NCI-H446 (cell line): ENCODE results near the gene TMEM255A.

Experiments
- DNase-seq, 2 experiments: peaks; one replicate each; lab custom pipeline; 2025; lab: John Stamatoyannopoulos, UW

The TMEM255A gene

DNA sequence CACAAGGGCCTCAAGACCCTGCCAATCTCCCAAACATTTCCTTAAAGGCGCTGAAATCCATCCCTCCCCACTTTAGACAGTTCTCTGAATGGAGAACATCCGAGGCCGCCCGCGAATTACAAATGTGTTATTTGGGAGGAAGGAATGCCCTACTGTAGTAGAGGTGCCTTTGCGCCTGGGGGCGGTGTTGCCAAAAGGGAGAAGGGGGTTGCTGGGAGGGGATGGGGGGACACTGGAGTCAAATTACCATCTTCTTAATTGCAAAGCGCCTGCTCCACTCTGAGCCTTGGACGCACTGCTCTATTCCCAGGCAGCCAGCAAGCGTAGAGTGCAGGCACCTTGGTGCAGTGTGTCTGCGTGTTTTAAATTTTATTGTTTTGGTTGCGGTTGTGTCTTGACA is 2.7 kb downstream of the TMEM255A start:
- no peak for DNase-seq

DNA sequence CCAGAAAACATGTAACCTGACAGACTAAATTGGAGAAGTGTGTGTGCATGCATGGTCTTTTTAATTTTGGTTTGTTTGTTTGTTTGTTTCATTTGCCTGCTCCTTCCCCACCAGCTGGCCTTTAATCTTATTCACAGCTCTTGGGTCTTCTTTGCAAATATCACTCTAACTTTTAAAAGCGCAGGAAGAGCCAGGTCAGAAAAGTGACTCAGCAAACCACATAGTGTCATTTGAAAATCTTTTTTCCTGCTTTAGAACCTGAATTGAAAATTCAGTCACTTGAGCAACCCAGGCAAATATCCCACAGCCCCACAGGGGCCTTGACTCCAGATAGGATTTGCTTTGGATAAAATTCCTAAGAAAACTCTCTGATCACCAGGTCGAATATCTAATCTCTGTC is 4.6 kb downstream of the TMEM255A start:
- no peak for DNase-seq

DNA sequence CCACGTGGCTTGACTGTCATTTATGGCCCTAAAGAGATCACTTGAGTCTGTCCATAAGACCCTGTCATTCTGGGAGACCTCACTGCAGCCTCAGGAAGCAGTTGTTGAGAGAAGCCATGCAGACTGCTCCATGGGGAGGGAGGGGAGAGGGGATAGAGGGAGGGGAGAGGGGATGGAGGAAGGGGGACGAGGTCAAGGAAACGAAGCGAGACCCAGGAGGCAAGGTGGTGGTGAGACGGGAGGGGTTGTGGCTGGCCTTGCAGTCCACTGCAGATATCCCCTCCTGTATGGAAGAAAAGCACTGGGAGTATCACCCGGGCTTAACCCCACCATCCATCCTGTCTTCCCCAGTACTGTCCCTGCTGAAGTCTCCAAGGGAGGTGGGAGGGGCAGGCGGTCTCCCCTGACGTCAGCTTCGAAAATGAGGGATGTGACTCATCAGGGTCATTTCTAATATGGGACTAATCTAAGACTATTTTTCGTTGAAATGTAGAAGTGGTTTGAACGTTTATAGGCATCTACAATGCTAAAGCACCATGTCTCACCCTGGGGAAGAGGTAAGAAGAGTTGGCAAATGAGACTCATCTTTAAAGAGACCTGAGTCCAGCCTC is 5.6 kb downstream of the TMEM255A start:
- DNase-seq = no peak

DNA sequence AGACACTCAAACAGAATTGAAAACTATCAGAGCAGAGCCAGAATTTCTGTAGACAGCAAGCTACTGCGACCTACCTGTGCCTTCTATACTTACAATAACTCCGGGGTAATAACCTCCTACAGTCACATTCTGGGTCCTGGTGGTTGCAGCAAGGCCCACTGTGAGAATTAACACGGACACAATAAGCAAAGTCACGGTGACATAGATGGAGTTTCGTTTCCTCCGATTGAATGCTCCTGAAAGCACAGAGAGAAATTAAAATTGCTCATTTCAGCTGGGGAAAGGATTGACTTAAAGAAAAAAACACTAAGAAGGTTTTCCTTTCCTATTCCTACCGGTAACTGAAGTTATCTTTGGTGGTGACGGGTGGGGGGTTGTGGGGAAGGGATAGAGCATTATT is 7.0 kb downstream of the TMEM255A start:
- no peak for DNase-seq

DNA sequence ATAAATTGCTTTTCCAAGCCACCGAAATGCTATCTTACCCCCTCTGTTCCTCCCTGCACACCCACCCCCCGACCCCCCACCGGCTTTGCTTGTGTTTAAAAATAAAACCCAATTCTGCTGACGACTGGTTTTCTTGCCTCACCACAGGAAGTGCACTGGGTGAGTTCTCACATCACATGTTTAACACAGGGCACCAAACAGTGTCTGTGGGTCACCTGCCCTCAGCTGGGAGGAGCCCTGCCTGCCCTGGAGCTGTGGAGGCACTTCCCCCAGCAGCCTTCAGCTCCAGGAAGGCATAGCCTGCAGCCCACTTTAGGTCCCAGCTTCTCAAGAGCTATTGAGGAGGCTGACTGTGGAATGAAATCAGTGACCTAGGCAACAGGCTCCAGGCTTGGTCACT is 8.8 kb downstream of the TMEM255A start:
- DNase-seq = no peak

DNA sequence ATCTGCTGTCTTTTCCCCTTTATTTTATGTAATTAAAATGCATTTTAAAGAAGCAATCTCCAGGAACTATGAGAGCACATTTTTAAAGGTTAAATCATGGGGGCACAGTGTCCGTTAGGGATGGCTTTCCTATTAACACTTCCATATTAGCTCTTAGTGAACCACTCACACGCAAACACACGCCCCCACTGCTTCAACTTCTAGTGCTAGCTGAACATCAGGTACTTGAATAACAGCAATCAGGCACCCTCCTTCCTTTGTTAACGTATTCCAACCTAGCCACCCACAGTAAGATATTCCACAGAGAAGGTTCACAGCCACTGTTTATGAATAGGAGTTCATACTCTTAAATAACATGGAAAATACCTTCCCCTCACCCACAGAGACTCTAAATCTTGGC is 9.3 kb downstream of the TMEM255A start:
- DNase-seq = no peak

DNA sequence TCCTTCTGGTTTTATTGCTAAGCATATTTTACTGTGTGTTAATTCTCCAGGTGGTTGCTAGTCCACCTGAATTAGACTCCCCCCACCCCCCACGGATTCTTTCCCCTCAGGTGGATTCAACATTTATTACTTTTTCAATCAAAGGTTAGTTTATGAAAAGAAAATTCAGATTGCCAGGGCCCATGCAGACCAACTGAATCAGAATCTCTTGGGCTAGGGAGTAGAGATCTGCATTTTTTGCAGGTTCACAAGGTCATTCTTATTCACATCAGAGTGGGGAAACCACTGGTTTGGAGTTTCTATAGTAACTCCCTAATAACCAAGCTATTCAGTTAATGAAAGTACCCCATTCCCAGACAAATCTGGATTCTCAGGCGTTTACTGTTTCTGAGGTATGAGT is 9.8 kb downstream of the TMEM255A start:
- no peak for DNase-seq

DNA sequence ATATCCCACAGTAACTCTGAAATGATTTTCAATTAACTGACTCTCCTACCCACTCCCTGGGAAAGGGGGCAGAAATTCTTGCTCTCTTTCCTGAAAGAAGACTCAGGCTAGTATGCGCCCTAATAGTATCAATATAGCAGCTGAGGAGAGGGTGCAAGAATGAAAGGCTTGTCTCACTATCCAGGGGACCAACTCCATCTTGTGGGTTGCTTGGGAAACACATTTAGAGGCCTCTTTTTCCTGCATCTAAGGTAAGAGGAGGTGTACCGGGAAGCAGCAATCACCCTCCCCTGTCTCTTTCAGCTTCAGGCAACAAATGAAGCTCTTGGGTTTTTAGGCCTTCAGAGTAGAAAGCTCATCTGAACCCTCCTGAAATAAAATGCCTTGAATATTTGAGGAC is 11.3 kb downstream of the TMEM255A start:
- no peak for DNase-seq

DNA sequence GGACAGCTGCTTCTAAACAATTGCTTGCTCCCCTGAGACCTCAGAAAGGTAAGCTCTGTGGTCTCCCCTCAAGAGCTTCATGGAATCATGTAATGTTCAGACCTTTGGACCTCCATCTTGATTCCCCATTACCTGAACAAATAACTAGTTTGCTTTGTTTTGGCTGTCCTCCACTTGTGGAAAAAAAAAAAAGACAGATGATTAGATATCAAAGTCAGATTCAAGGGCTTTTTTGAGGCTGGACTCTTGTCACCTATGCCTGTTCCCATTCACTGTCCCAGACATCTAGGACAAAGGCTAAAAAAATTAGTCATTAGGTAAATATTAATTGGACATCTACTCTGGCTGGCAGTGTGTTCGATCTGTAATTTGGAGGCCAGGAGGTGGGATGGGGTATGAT is 13.3 kb downstream of the TMEM255A start:
- no peak for DNase-seq

DNA sequence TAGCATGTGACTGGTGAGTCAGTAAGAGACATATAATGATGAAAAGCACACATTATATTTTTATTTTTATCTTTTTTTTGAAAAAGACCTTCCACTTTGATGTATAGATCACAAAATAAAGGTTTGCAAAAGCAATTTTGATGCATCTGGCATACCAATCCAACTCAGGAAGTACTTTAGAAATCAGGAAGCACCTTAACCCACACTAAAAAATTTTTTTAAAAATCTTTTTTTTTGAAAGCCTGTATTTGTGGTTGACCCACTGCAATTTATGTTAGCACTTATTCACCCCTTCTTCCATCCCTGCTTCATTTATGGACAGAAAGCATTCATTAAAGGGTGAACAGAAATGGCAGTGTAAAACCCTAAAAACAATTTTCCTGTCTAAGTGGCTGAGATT is 16.6 kb downstream of the TMEM255A start:
- DNase-seq = no peak

DNA sequence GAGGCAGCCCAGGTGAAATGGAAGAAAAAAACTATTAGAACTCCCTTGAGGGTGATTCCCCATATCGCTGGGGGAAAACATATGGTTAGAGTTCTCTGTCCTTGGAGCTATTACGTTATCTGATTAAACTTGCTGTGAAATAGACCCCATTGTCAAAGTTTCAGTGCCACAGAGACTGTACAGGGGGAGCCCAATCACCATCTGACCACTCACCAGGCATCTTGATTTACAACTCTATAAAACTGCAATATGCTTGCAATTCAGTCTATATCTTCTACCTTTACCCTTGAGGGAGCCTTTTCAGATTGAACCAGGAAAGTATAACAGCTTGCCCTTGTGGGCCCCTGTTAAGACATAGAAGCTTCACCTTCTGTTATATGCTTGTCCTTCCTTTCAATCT is 18.2 kb downstream of the TMEM255A start:
- DNase-seq = no peak

DNA sequence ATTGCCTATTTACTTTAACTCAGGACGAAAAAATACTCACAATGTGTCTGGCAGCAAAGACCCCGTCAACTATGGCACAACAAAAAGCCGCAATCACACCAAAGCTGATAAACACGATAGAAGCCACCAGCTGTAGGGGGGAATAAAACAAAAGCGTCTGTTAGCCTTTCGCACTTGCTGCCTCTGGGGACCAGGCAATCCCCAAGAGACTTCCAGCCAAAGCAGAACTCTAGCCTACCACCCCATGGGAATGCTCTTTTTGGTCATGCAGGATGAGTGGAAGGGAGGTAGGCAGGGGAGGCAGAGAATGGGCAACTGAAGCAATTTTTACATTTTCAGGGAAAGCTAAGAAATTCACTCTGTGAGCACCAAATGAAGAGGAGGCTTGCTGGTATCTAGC is 20.1 kb downstream of the TMEM255A start:
- DNase-seq = no peak

DNA sequence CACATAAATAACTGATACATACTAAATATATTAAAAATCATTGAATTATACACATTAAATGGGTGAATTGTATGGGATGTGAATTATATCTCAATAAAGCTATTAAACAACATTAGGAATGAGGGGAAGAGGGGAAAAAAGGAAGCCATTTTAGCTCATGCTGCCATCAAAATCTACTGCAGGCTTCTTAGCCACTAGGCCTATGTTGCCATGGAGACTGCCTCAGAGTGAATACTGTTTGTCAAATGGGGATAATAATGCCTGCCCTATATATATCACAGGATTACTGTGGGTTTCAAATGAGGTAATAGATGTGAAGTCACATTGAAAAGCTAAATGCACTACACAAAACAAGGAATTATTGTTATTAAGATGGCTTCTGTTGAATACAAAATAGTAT is 21.2 kb downstream of the TMEM255A start:
- DNase-seq = no peak

DNA sequence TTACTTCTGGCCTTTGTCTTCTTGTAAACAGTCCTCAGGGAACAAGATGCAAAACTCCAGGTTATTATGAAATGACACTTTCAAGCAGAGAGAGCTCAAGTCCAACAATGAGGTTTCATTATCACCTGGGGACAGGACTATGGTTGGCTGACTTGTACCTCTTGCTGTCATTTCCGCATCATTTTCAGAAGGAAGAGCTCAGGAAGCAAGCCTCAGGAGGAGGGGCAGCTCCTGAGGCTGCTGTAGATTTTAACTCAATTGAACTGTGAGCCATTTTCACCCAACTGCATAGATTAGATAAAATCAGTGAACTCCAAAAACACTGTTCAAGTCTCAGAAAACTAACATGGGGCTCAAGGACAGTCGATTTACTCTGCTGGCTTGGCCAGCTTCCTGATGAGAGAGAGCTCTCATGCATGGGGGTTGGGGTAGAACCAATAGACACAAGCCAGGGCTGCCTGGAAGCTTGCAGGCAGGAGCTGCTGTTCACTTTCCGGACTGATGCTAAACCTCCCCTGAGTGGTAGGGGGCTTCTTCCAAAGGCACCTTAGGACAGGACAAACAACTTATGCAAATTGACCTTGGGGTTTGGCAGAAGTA is 23.6 kb downstream of the TMEM255A start:
- DNase-seq = no peak

DNA sequence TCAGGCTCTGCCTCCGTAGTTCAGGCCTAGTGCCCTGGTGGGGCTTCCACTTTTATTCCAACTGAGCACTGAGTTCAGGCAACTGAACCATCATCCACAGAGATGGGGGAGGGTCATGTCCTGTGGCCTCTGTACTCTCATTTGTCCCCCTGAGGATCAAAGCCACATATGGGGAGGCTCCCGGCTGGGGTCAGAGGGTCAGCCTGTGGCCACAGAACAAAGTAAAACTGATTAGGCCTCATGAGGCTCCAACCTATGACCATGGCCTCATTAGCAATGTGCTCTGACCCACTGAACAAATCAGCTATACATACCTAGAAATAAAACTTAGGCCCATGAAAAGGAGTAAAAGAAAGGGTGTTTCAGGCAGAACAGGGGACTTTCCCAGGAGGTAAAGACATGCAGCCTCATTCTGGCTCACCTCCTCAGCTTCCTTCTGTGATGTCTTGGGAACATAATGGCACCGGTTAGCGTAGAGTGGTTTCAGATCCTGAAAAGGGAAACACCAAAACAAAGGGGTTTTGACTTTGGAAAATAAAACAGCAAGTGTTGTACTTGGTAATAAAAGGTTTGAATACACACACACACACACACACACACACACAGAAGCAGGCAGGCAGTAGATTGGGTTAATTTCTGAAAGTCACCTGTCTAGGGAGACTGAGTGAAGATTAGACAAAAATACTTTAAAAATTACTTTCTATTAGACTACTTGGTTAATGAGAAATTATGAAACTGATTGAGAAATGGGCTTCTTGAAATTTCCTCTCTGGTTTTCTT is 24.3 kb downstream of the TMEM255A start:
- no peak for DNase-seq

DNA sequence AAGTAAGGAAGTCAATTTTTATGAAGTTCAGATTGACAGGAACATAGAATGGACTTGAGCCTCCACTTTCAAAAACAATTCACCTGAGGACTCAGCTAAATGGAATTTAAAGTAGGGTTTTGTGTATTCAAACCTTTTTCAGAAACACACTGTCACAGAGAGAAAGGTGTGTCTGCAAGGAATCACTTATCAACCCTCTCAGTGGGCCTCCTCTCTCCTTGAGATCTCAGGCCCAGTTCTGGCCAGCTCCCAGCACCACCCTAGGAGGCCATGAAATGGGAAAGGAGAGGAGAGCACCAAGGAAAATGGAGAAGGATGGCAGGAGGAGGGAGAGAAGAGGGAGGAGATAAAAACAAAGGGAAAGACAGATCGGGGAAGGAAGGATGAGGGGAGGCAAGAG is 28.6 kb downstream of the TMEM255A start:
- DNase-seq = no peak

DNA sequence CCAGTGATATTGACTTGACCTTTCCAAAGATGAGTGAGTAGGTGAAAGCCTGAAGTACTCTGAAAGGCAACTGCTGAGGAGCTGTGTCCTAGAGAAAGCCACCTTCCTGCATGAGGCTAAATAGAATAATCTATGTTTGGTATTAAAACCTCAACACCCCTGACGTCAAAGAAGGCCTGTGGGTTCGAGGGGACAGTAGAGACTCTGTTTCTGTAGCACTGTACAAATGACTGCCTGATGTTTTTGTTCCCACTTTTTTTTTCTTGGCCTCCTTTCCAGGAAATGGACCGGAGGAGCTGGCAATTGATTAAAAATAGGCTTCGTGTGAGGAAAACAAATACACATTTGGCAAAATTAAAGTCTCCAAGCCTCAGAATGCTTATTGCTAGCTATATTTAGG is 29.5 kb downstream of the TMEM255A start:
- DNase-seq = no peak

DNA sequence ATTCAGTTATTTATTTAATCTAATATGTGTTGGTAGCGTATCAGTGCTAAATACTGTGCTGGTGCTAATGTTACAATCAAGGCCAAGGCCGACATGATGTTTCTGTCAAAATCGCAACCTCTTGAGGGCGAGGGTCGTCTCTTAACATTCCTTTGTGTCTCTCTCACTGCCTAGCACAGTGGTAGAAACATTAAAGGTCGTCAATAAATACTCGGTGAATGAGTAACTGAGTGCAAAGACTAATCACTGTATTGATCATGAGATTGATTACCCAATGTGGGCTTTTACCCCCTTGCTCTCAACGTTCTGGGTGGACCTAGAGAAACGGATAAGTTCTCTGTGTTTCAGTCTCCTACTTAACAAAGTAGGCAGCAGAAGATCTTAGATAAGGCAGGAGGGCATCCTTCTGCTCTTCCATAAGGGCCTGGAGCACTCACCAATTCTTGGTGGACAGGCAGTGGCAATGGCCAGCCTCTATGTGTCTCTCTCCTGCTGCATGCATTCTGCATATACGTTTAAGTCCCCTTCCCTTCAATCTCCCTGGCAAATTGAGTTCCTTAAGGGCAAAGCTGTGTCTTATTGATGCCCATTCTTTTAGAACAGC is 30.1 kb downstream of the TMEM255A start:
- no peak for DNase-seq

DNA sequence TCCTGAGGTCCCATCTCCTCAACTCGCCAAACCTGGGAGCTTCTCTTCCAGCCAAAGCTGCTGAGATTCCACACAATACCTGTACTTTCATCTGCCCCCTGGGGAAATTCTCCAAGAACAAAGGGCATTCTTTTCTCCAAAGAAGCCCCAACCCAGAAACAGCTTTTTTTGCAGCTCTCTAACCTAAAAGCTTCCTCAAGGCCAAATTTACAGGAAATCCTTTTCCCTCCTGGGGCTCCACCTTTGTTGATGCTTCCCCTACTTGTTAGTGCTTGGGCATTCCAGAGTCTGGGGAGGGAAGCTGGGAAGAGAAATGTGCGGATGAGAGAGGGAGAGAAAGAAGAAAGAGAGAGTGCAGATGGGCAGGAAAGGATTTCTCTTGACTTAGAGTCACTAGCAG is 36.3 kb downstream of the TMEM255A start:
- no peak for DNase-seq

DNA sequence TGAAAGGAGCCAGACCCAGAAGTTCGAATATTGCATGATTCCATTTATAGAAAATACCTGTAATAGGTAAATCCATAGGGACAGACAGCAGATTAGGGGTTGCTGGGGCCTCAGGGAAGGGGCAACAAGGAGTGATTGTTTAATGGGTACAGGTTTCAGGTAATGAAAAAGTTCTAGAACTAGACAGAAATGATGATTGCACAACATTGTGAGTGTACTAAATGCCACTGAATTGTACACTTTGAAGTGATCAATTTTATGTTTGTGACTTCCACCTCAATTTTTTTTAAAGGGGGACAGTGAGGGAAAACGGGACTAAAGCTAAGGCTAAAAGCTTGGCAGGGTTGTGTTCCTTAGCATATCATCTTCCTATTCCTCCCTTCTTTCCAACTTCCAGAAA is 37.1 kb downstream of the TMEM255A start:
- no peak for DNase-seq

DNA sequence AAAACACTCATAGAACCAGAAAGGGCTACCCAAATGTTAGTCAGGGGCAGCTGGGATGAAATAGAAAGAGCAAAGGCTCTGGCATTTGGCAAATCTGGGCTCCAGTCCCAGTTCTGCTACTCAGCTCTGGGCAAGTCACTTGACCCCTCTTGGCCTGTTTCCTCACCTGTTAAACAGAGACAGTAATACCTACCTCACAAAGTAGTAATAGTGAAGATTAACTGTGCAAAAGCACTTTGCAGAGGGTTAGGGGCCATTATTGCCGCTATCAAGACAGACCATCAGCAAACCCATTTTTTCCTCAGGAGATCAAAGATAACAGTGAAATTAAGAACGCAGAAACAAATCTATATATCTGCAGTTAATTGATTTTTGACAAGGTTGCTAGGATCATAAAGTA is 40.0 kb downstream of the TMEM255A start:
- DNase-seq = no peak

DNA sequence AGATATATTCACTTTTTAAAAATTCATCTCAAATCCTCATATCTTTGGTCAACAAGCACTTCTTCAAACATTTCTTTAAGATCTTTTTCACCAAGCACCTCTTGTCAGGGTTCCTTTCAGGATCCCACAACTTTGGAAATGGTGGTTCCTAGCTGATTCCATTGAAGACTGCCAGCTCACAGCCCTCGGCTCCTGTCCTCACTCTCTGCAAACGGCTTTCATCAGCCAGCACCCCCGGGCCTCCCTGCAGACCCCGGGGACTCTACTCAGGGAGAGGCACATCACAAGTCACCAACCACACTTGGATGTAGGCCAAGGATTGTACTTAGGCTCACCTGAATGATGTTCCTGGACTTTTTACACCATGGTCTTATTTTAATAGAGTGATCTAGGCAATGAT is 40.7 kb downstream of the TMEM255A start:
- no peak for DNase-seq

DNA sequence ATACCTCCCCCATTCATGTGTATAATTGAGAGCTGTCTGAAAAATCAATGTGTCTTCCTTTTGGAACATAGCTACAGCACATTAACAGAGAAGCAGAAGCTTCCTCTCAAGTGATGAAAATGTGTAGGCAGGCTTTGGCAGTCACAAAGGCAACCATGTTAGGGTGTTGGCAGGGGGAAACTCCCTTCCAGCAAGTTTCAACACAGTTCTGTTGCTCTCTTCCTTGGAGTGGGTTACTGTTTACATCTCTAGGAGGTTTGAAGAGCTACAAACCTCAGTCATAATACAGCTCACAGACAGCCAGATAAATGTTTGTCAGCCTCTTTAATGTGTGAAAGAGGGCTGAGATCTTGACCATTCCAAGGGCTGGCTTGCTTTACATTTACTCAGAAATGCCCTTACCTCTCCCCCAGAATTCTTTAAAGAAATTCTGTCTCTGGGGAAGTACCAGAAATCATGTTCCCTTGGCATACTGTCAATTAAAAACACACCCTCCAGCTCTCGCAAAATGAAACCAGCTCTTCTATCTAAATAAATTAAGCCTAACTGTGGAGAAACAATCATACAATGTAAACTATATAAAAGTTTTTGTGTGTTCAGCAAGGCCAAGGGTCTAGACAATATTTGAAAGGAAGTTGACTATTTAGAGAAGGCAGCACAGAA is 41.8 kb downstream of the TMEM255A start:
- no peak for DNase-seq
